GOT3 (cell line): Measurements from ENCODE around the gene ZNF75A.

Experiments
- DNase-seq: peaks from one replicate; lab custom pipeline; 2025; ENCODE audit warnings: mixed read lengths; lab: John Stamatoyannopoulos, UW

Gene ZNF75A

DNA sequence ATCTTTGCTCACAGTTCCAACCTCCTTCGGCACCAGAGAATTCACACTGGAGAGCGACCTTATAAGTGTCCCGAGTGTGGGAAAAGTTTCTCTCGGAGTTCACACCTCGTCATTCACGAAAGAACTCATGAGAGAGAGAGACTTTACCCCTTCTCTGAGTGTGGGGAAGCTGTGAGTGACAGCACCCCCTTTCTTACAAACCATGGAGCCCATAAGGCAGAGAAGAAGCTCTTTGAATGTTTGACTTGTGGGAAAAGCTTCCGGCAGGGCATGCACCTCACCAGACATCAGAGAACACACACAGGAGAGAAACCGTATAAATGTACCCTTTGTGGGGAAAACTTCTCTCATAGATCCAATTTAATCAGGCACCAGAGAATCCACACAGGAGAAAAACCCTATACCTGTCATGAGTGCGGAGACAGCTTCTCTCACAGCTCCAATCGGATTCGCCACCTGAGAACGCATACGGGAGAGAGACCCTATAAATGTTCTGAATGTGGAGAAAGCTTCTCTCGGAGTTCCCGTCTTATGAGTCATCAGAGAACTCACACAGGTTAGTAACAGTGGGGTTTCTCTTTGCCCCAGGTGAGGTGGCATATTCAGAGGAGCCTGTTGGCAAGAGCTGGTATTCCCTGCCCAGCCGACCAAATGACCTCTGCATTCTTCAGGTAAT is 15.2 kb upstream of the ZNF75A start:
- DNase-seq = no peak

DNA sequence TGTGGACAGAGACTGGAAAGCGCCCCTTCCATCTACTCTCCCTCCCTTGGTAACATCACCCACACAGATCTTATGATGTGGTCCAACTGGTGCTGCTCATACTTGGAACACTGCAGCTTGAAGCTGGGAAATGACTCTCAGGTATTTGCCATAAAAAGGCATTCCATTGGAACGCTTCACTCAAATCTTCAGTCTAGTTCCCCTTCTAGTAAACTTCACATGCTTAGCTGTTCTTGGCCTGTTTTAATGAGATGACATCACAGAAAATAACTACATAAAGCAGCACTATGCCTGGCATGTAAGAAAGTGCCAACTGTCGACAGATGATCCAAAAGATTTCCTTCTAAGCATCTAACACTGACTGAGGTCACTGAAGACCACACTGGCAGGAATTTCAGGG is 12.7 kb upstream of the ZNF75A start:
- no peak for DNase-seq

DNA sequence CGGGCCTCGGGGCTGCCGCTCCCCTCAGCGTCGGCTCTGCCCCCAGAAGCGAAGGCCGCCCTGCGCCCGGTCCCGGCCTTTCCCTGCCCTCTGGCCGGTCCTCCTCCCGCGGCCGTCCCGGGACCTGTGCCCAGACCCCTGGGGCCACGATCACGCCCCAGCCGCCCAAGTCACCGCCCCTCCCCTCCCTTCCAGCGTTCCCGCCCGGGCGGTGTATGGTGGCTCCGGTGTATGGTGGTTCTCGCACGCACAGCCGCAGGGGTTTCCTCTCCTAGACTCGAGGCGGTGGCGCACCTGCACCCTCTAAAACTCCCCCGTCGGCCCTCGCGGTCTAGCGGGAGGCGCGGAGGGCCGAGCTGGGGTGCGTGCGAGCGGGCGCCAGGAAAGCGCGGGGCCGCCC is 10.1 kb upstream of the ZNF75A start:
- DNase-seq = no peak

DNA sequence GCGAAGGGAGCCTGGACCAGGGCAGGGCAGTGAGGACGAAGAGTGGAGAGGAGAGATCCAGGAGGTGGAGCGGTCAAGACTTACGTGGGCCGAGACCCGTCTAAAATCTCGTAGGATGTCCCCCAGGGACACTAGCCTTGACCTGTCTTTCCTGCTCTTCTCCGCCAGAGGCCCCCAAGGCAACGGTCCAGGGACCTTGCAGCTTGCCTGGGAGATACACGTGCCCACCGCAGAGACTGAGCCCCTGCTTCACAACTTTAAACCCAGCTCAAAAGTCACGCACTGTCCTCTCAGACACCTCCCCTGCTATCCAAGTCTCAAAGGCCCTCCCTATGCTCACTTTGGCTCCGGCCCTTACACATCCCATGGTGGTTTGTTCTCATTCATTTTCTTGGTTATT is 9.5 kb upstream of the ZNF75A start:
- DNase-seq = no peak

DNA sequence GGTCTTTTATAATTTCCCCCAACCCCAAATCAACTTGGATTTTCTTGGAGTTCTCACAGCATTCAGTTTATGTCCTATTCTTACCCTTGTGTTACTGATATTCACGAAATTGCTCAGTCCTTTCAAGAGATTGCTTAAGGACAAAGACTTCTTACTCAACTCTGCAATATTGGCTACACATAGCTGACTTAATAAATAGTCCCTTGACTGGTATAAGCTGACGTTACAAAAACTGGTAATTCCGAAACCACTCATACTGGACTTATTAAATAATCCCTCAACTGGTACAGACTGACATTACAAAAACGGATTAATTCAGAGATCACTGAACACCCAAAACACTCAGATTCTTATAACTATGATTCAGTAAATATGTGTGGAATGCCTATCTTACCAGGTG is 927 bp upstream of the ZNF75A start:
- no peak for DNase-seq

DNA sequence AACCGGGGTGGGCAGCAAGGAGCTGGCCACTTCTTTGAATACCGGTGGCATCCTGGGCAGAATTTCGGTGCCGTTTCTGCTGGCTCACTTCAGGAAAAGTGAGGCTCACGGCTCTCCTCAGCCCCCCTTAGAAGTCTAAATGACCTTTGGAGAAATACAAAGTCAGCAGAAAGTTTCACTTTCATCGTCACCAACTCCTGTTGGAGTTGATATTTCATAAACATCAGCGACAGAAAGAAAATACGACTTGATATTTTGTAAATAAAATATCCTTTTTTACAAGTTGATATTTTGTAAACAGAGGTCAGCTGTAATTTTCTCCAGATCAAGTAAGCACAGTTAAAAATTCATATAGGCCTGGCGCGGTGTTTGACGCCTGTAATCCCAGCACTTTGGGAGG is 781 bp downstream of the ZNF75A start:
- no peak for DNase-seq

DNA sequence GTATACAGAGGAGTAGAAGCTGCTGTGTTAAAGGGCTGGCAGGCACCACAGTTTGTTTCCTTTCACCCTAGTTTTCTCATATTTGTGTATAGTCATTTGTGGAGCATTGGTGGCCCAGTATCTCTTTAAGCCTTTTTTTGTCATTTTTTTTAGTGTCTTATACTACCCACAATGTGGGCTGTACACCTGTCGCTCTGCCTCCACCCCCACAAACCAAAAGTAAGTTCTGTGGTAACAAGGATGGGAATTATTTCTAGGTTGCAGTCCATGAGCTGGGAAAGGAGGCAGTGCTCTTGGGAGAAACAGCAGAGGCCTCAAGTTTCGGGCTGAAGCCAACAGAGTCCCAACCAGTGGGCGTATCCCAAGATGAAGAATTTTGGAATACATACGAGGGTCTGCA is 6.2 kb downstream of the ZNF75A start:
- no peak for DNase-seq

DNA sequence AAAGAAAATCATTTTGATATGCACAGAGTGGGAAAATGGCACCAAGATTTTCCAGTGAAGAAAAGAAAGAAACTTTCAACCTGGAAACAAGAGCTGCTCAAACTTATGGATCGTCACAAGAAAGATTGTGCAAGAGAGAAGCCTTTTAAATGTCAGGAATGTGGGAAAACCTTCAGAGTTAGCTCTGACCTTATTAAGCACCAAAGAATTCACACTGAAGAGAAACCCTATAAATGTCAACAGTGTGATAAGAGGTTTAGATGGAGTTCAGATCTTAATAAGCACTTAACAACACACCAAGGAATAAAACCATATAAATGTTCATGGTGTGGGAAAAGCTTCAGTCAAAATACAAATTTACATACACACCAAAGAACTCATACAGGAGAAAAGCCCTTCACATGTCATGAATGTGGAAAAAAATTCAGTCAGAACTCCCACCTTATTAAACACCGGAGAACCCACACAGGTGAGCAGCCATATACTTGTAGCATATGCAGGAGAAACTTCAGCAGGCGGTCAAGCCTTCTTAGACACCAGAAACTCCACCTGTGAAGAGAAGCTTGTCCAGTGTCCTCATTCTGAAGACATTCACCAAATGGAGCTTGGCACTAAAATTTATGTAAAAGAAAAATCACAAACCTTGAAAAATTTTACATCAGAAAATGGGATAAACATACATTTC is 12.2 kb downstream of the ZNF75A start:
- no peak for DNase-seq

DNA sequence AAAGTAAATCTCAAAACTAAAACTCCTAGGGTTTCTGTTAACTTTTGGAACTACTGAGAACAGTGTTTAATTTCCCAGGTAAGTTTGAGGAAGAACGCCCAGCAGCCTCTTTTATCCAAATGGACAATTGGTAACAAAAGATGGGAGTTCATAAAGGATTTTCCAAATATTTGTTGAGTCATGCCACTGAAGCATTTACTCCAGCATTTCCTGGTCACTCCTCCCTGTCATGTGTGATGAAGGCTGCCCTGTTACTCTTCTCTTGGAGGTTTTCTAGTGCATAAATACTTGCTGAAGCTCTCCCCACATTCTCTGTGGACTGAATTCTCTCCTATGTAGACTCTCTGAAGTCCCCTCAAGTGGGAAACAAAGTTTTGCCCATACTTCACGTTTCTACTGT is 16.5 kb downstream of the ZNF75A start:
- no peak for DNase-seq

DNA sequence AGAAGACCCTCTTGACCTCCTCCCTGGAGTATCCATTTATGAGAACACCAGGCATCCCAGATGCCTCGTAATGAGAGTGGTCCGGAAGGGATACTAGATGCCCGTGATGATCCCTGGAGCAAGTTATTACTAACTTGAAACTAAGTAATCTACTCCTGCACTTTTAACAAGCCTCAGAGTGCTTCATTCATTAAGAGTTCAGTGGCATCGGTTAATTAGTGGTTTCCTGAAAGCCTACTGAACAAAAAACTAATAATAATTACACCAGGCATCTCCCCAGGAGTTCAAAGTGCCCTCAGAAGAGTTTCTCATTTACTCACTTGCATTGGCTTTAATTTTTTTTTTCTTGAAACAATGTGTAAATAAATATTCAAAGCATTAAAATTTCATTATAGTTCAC is 22.2 kb downstream of the ZNF75A start:
- DNase-seq = no peak

DNA sequence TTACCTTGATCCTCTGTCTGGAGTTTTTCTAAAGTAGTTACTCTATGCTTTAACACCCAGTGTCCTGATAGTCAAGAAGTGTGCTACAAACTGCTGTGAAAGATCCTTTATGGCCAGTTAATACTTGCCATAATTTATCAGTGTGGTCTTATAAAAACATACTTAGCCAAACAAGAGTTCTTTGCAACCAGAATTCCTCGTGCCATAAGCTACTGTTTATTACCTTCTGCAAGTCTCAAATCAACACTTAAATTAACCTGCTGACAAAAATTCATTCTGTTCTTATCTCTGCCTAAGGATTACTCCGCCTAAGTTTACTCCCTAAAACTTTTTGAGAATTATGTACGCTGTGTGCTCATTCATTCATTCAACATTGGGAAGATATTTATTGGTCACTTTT is 22.8 kb downstream of the ZNF75A start:
- DNase-seq = no peak

DNA sequence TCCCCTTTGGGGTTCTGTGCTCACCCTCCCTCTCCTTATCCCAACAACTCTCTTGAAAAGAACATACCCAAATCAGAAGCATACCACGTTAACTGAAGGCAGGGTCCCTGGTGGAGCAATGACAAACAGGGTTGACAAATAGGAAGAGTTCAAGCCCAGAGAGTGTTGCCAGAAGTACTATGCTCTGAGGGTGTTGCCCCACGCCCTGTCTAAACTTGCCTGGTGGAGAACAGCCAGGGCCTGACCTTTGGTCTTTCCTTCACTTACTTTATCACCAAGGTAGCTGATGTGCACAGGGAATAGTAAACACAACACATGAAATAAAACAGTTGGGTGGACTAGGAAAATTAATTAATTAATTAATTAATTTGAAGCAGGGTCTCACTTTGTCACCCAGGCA is 23.3 kb downstream of the ZNF75A start:
- no peak for DNase-seq

DNA sequence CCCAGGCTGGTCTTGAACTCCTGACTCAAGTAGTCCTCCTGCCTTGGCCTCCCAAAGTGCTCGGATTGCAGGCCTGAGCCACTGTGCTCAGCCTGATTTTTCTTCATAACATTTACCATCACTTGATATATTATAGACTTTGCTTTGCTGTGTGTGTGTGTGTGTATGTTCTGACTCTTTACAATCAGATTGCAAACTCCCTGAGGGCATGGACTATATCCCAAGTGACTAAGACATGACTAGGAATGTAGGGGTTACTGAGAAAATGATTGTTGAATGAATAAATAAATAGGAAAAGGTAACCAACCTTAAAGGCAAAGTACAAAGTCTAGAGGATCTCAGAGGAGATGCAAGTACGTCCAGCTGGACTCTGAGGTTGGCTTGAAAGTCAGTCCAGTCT is 40.7 kb downstream of the ZNF75A start:
- no peak for DNase-seq

DNA sequence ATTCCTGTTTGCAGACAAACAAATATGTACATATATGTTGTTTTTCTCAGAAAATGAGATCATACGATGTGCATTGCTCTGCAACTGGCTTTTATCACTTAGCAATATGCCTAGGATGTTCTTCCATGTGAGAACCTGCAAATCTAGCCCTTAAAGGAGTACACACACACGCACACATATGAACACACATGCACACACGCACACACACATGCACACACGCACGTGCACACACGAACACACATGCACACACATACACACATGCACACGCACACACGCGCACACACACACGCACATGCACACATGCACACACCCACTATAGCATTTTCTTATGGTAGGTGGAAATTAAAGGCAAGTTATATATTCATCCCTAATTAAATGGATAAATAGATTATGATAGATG is 42.3 kb downstream of the ZNF75A start:
- DNase-seq = no peak

DNA sequence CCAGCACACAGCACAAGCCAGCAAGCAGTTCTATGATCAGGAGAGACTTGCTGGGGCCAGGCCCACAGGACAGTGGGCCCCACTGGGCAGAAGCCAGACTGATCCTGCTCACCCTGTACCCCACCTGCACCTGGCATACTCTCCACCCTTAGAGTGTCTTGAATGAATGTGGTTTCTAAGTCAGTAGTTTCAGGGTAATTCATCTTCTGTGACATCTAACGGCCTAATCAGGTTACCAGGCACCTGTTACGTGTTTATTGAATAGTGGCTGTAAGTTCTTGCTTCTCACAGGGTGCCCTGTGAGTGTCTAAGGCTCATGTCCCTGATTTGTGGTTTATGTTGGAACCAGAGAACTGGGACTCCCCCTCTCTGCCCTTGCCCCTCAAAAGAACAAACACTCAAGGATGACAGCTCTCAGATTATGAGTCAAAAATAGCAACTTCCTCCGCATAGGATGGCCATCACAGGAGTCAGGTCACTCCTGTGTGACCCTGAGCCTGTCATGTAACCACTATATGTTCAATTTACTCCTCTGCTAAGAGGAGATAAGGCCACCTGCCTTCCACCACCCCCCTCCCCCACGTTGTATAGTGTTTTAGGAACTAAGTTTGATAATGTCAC is 43.4 kb downstream of the ZNF75A start:
- no peak for DNase-seq

DNA sequence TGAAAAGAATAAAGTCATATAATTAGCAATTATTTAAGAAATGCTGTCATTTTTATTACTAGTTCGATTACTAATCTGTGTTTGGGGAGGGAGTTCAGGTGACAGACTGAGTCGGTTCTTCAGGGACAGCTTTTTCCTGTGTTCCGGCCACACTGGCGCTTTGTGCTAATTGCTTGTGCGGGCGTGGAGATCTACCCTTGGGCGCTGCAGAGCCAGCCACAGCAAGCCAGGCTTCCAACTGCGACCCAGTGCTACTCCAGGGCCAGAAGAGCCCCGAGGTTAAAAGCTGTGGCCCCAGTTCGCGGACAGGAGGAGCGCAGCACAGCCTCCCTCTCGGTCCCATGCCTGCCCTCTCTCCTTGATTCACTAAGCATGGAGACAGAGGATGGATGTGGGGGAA is 43.9 kb downstream of the ZNF75A start:
- DNase-seq = no peak

DNA sequence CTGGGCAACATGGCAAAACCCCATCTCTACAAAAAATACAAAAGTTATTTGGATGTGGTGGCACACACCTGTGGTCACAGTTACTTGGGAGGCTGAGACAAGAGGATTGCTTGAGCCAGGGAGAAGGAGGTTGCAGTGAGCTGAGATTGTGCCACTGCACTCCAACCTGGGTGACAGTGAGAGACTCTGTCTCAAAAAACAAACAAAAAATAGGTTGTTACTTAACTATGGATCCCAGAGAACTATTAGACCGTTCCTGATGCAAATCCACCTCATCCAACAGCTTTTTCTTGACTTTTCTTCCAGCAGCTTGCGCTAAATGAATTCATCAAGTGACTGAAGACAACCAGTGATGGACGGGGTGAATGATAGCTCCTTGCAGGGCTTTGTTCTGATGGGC is 50.3 kb downstream of the ZNF75A start, which contains the start of gene OR2C1:
TSS of gene OR2C1 (plus strand) at position 301 of the 400 bp plus-strand sequence. CDS start at position 353, 52 bp downstream.
- no peak for DNase-seq

DNA sequence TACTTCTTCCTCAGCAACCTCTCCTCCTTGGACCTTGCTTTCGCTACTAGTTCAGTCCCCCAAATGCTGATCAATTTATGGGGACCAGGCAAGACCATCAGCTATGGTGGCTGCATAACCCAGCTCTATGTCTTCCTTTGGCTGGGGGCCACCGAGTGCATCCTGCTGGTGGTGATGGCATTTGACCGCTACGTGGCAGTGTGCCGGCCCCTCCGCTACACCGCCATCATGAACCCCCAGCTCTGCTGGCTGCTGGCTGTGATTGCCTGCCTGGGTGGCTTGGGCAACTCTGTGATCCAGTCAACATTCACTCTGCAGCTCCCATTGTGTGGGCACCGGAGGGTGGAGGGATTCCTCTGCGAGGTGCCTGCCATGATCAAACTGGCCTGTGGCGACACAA is 50.8 kb downstream of the ZNF75A start:
- DNase-seq = no peak

DNA sequence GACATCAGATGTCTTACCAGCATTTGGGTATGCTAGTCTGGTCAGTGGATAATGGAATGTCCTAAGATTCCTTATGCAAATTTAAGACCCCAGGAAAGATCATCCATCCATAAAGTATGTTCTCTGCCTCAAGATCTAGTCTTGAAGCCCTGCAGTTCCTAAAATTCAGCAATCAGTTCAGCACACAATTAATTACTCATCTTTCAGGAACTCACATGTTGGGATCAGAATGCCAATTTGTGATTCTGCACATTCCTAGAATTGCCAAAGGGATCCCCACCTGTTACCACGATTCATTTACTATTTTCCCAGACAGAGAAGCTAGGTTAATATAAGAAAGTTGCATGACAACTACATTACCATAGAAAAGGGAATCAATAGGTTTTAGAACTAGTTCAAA is 53.6 kb downstream of the ZNF75A start:
- no peak for DNase-seq

DNA sequence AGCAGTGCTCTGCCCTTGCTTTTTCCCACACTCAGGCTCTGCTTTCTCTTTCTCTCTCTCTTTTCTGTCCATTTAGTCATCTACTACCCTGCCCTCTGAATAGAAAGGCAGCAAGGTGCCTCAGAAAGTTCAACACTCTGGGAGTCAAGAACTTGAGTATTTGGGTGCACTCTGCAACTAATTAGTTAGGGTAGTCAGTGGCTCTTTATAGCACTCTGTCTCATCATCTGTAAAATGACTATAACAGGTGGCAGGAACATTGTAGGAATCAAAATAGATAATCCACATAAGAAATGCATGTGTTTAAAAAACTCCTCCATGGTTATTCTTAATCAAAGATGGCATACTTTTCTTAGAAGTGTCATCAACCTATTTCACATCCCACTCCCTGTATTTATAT is 57.6 kb downstream of the ZNF75A start:
- no peak for DNase-seq

DNA sequence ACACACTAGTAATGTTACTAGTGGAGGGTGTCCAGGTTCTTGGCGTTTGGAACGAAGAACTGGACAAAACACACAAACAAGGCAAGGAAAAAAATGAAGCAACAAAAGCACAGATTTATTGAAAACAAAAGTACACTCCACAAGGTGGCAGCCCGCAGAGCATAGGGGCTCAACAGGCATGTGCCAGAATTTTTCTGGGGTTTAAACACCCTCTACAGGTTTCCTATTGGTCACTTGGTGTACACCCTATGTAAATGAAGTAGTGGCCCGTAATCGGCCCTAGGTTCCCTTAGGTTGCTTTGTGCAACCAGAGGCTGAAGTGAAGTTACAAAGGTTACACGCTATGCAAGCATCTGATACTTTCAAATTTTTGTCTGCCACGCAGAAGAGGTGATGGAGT is 58.5 kb downstream of the ZNF75A start:
- no peak for DNase-seq

DNA sequence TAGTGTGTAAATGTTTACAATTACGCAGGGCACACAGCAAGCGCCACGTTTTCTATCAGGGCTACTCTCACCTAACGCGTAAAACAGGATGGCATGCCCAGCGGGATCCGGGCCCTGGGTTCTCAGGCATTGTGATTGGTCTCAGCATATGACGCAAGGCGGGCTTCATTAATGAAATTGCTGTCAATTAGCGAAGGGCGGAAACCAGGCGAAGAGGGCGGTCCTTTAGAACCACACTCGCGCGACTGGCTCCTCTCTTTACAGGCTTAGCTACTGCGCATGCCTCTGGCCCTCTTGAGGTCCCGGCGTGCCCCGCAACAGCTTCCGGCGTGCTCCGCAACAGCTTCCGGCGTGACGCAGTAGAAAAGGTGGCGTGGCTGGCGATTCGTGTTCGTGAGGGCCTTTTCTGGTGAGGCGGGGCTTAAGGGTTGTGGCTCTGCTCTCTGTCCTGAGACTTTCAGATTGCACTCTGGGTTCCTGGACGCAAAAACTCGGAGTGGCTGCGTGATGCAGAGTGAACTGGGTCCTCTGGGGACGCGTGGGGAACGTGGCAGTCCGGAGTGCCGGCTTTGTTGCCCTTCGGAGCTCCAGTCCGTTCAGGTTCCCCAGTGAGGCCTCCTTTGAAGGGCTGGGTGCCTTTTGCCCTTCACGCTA is 59.6 kb downstream of the ZNF75A start:
- DNase-seq = peak; percentile 74
